Spinal cord (tissue), 10 donors: ENCODE data around the gene ZNF862. TPM values are rescaled to one million over a fixed set of nuclear protein-coding genes. Genes with fewer than 3 reads are reported as not detected.

ENCODE experiments used
- DNase-seq, 6 donors: peaks; one replicate each; pipeline versions ENCODE4 v3.0.0 to v3.0.0-alpha.2; 2013 to 2015; ENCODE audit warnings: low spot score in 6 of 6, low read depth in 4 of 6
- H3K27ac ChIP-seq: one replicate; pipeline ENCODE4 v1.5.1; 2013; ENCODE audit warnings: low read depth, low read length, control low read depth
- H3K27me3 ChIP-seq: one replicate; pipeline ENCODE4 v1.6.1; 2013; ENCODE audit warnings: low read length; ENCODE audit not compliant: control insufficient read depth, insufficient read depth
- H3K36me3 ChIP-seq: one replicate; pipeline ENCODE4 v1.6.1; 2013; ENCODE audit warnings: low read length; ENCODE audit not compliant: control insufficient read depth, insufficient read depth
- H3K4me1 ChIP-seq: one replicate; pipeline ENCODE4 v1.6.1; 2013; ENCODE audit warnings: low read length; ENCODE audit not compliant: control insufficient read depth, insufficient read depth
- H3K4me3 ChIP-seq: one replicate; pipeline ENCODE4 v1.5.1; 2013; ENCODE audit warnings: low read depth, low read length, control low read depth
- H3K9me3 ChIP-seq: one replicate; pipeline ENCODE4 v1.6.1; 2013; ENCODE audit warnings: low read length; ENCODE audit not compliant: control insufficient read depth, insufficient read depth
- WGBS: methylation state at CpG from one replicate; pipeline ENCODE4 v1.1.5; 2013; ENCODE audit warnings: missing lambda C conversion rate; ENCODE audit not compliant: insufficient coverage; 5-methylcytosine and 5-hydroxymethylcytosine counted together
- polyA plus RNA-seq, 2 donors: library from polyadenylated mRNA; unstranded; fragments of 120-200 nt; gene quantifications; one replicate each; pipeline ENCODE4 v1.2.1, GENCODE V29; 2013; ENCODE audit not compliant: insufficient read length in 2 of 2
- total RNA-seq, 2 donors: library from RNA; depleted of rRNA in 1 of 2; stranded (reverse); fragments of 120-200 nt in 1 of 2; fragments of >200 nt in 1 of 2; gene quantifications; one replicate each; pipeline versions ENCODE4 v1.2.3 to v1.2.4, GENCODE V29; 2013 to 2014
- donor health status: healthy.

ZNF862 gene
- total and polyA plus RNA-seq, 4 donors, result 10.3 to 27.9 (median 22.2) TPM

GRCh38 chr7:149822353-149822943 lies 15.7 kb upstream of the ZNF862 start:
- H3K36me3 ChIP-seq, result peaks cover 47% of the 10 kb centered on the region
- DNase-seq, result no peak
- H3K27ac ChIP-seq, result no peak overlapping the region
- no peak overlapping the region for H3K4me3 ChIP-seq
- H3K9me3 ChIP-seq, result no peaks in the 10 kb centered on the region
- H3K4me1 ChIP-seq, result peaks cover 4% of the 10 kb centered on the region
- no peaks in the 10 kb centered on the region for H3K27me3 ChIP-seq
- 65% methylated on average over 20 of the region's 22 CpGs for WGBS

- peaks cover 51% of the 10 kb centered on the region for H3K36me3 ChIP-seq
- no peaks in the 10 kb centered on the region for H3K27me3 ChIP-seq
- H3K4me1 ChIP-seq, result peaks cover 4% of the 10 kb centered on the region
- WGBS, result 87% methylated on average over 6 of the region's 8 CpGs
- H3K27ac ChIP-seq, result no peak overlapping the region
- peak in 1 of 6 donors; percentile 11 for DNase-seq
- H3K9me3 ChIP-seq, result no peaks in the 10 kb centered on the region
- no peak overlapping the region for H3K4me3 ChIP-seq
Observed at GRCh38 chr7:149823191-149823630, 15.0 kb upstream of the ZNF862 start.

- no peak overlapping the region for H3K4me3 ChIP-seq
- no peaks in the 10 kb centered on the region for H3K27me3 ChIP-seq
- peaks cover 48% of the 10 kb centered on the region for H3K36me3 ChIP-seq
- no peak overlapping the region for H3K27ac ChIP-seq
- DNase-seq, result no peak
- peaks cover 4% of the 10 kb centered on the region for H3K4me1 ChIP-seq
- H3K9me3 ChIP-seq, result no peaks in the 10 kb centered on the region
- 90% methylated on average over 6 of the region's 8 CpGs for WGBS
Observed at GRCh38 chr7:149823631-149824199, 14.5 kb upstream of the ZNF862 start.

- 92% methylated on average over 13 of the region's 13 CpGs for WGBS
- Histone ChIP-seq H3K9me3 (no peaks in the 10 kb centered on the region), H3K36me3 (peaks cover 44% of the 10 kb centered on the region), H3K4me3 (no peak overlapping the region), H3K4me1 (peaks cover 4% of the 10 kb centered on the region), H3K27me3 (no peaks in the 10 kb centered on the region), H3K27ac (no peak overlapping the region)
- no peak for DNase-seq
Observed at GRCh38 chr7:149824301-149824741, 13.9 kb upstream of the ZNF862 start.

GRCh38 chr7:149824748-149825566 lies 13.2 kb upstream of the ZNF862 start:
- Histone ChIP-seq H3K4me3 (no peak overlapping the region), H3K9me3 (no peaks in the 10 kb centered on the region), H3K4me1 (peaks cover 4% of the 10 kb centered on the region), H3K36me3 (peaks cover 42% of the 10 kb centered on the region), H3K27ac (no peak overlapping the region), H3K27me3 (no peaks in the 10 kb centered on the region)
- DNase-seq, result no peak
- 93% methylated on average over 19 of the region's 19 CpGs for WGBS

GRCh38 chr7:149825567-149826343 lies 12.4 kb upstream of the ZNF862 start:
- 76% methylated on average over 13 of the region's 19 CpGs for WGBS
- Histone ChIP-seq H3K36me3 (peaks cover 42% of the 10 kb centered on the region), H3K4me1 (peaks cover 4% of the 10 kb centered on the region), H3K4me3 (no peak overlapping the region), H3K9me3 (no peaks in the 10 kb centered on the region), H3K27me3 (no peaks in the 10 kb centered on the region), H3K27ac (no peak overlapping the region)
- no peak for DNase-seq

GRCh38 chr7:149826344-149827088 lies 11.7 kb upstream of the ZNF862 start:
- H3K27me3 ChIP-seq, result no peaks in the 10 kb centered on the region
- H3K9me3 ChIP-seq, result no peaks in the 10 kb centered on the region
- H3K4me1 ChIP-seq, result no peaks in the 10 kb centered on the region
- H3K36me3 ChIP-seq, result peaks cover 42% of the 10 kb centered on the region
- no peak overlapping the region for H3K27ac ChIP-seq
- H3K4me3 ChIP-seq, result no peak overlapping the region
- no peak for DNase-seq
- WGBS, result 74% methylated on average over 11 of the region's 12 CpGs

GRCh38 chr7:149827089-149827981 lies 10.8 kb upstream of the ZNF862 start:
- 77% methylated on average over 23 of the region's 23 CpGs for WGBS
- Histone ChIP-seq H3K4me3 (no peak overlapping the region), H3K27ac (no peak overlapping the region), H3K9me3 (no peaks in the 10 kb centered on the region), H3K4me1 (no peaks in the 10 kb centered on the region), H3K27me3 (no peaks in the 10 kb centered on the region), H3K36me3 (peaks cover 41% of the 10 kb centered on the region)
- no peak for DNase-seq
